DND-41 (cell line): ENCODE results near the gene DZIP1.

Experiments used
- ATAC-seq: fragments of 200-7000 bp; cut with Tn5 transposase; 3 replicates; pipeline ENCODE4 v1.9.1; 2021; ENCODE audit warnings: low read depth; ENCODE audit not compliant: insufficient read depth
- DNase-seq: peaks from one replicate; pipeline ENCODE4 v3.0.0-alpha.2; 2020
- H2AFZ ChIP-seq: 2 replicates; pipeline ENCODE4 v1.6.0; 2012; ENCODE audit warnings: low read depth, low read length
- H3K27ac ChIP-seq: 2 replicates; pipeline ENCODE4 v1.5.1; 2012; ENCODE audit warnings: low read length, inconsistent platforms
- H3K27me3 ChIP-seq: fragments of 200-600 bp; sonication (generic); 2 replicates; pipeline ENCODE4 v1.6.0; 2012; ENCODE audit warnings: low read length, mild to moderate bottlenecking, inconsistent platforms; ENCODE audit not compliant: insufficient read depth, poor library complexity
- H3K36me3 ChIP-seq: 2 replicates; pipeline ENCODE4 v1.5.1; 2012; ENCODE audit warnings: low read length, inconsistent platforms; ENCODE audit not compliant: insufficient read depth
- H3K4me1 ChIP-seq: 2 replicates; pipeline ENCODE4 v1.5.1; 2012; ENCODE audit warnings: mild to moderate bottlenecking, low read length; ENCODE audit not compliant: insufficient read depth
- H3K4me2 ChIP-seq: 2 replicates; pipeline ENCODE4 v1.6.0; 2012; ENCODE audit warnings: mild to moderate bottlenecking, moderate library complexity, low read length, inconsistent platforms; ENCODE audit not compliant: insufficient read depth
- H3K4me3 ChIP-seq, 2 experiments: fragments of 200-600 bp in 1 of 2; shearing (Covaris generic) in 1 of 2; 2 replicates each; pipeline ENCODE4 v1.5.1; 2012 to 2016; ENCODE audit warnings: inconsistent platforms in 2 of 2, low read length in 2 of 2, mild to moderate bottlenecking in 2 of 2, low read depth in 1 of 2, moderate library complexity in 1 of 2
- H3K79me2 ChIP-seq: 2 replicates; pipeline ENCODE4 v1.6.0; 2012; ENCODE audit warnings: low read length, inconsistent platforms; ENCODE audit not compliant: insufficient read depth
- H3K9ac ChIP-seq: 2 replicates; pipeline ENCODE4 v1.6.0; 2012; ENCODE audit warnings: low read depth, mild to moderate bottlenecking, inconsistent platforms, low read length, moderate library complexity
- H3K9me3 ChIP-seq: 2 replicates; pipeline ENCODE4 v1.5.1; 2012; ENCODE audit warnings: low read length, moderate library complexity, mild to moderate bottlenecking, inconsistent platforms; ENCODE audit not compliant: insufficient read depth, severe bottlenecking
- H4K20me1 ChIP-seq: 2 replicates; pipeline ENCODE4 v1.6.0; 2012; ENCODE audit warnings: low read length; ENCODE audit not compliant: insufficient read depth
- EZH2 ChIP-seq: IDR thresholded peaks from 3 replicates; pipeline ENCODE4 v1.6.1; 2012; ENCODE audit warnings: borderline replicate concordance, low read depth, mild to moderate bottlenecking, moderate library complexity, low read length, inconsistent platforms; ENCODE audit not compliant: severe bottlenecking
- TF ChIP-seq, protein P1 (sequence below): IDR thresholded peaks from 2 replicates; pipeline ENCODE4 v1.5.1; 2012; ENCODE audit warnings: borderline replicate concordance, low read length, moderate library complexity, mild to moderate bottlenecking; ENCODE audit not compliant: poor library complexity, severe bottlenecking; ENCODE audit errors: extremely low read depth

Gene DZIP1

DNA sequence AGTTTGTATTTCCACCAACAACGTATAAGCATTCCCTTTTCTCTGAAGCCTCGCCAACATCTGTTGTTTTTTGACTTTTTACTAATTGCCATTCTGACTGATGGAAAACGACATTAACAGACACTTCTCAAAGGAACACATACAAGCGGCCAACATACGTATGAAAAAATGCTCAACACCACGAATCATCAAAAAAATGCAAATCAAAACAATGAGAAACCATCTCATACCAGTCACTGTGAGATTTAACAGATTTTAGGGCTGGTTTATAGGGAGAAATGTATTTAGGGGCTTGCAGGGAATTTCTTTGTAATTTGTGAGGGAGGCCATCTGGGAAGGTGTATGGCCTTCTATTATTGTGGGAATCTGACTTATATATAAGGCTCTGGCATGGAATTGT lies 2.8 kb upstream of the DZIP1 start:
- H3K79me2 ChIP-seq, result no peaks in the 10 kb centered on the region
- no peaks in the 10 kb centered on the region for H3K36me3 ChIP-seq
- no peak overlapping the region for H2AFZ ChIP-seq
- H3K27ac ChIP-seq, result no peak overlapping the region
- H3K9me3 ChIP-seq, result no peaks in the 10 kb centered on the region
- H4K20me1 ChIP-seq, result no peaks in the 10 kb centered on the region
- H3K4me3 ChIP-seq, result no peak overlapping the region
- TF ChIP-seq, protein P1, sequence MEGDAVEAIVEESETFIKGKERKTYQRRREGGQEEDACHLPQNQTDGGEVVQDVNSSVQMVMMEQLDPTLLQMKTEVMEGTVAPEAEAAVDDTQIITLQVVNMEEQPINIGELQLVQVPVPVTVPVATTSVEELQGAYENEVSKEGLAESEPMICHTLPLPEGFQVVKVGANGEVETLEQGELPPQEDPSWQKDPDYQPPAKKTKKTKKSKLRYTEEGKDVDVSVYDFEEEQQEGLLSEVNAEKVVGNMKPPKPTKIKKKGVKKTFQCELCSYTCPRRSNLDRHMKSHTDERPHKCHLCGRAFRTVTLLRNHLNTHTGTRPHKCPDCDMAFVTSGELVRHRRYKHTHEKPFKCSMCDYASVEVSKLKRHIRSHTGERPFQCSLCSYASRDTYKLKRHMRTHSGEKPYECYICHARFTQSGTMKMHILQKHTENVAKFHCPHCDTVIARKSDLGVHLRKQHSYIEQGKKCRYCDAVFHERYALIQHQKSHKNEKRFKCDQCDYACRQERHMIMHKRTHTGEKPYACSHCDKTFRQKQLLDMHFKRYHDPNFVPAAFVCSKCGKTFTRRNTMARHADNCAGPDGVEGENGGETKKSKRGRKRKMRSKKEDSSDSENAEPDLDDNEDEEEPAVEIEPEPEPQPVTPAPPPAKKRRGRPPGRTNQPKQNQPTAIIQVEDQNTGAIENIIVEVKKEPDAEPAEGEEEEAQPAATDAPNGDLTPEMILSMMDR, result no peak
- TF ChIP-seq EZH2, result no peak
- H3K4me2 ChIP-seq, result no peak overlapping the region
- no peak for DNase-seq
- H3K27me3 ChIP-seq, result no peaks in the 10 kb centered on the region
- no peak overlapping the region for H3K9ac ChIP-seq
- no peaks in the 10 kb centered on the region for H3K4me1 ChIP-seq
- no peak for ATAC-seq

DNA sequence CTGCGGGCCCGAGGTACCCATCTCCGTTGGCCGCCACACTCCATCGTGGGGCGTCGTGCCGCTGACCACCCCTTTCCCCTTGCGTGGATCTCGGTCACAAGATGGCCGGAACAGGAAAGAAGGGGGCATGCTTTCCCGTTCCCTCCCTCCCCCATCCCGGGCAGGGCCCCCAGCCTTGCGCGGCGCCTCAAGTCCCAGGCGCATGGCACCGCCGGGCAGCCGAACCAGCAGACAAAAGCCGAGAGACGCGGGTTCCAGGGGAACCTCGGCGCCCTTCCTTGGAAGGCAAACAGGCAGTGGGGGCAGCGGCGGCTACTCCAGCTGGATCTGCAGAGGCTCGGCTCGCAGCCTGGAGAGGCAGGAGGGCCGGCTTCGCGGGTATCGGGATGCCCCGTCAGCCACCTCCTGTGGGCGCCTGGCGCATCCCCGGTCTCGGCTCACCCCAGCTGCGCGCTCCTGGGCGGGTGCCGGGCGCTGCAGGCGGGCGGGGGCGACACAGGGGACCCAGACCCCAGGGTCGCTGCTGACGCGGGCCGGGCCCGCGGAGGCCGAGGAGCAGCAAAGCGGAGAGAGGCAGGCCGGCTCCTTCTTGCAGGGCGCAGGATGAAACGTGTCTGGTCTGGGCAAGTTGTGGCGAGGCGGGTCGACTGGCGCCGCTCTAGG lies 439 bp downstream of the DZIP1 start:
- Histone ChIP-seq H3K27me3 (no peaks in the 10 kb centered on the region), H3K9ac (no peak overlapping the region), H3K27ac (no peak overlapping the region), H3K4me3 (no peak overlapping the region), H4K20me1 (no peaks in the 10 kb centered on the region), H3K79me2 (no peaks in the 10 kb centered on the region), H3K4me2 (no peak overlapping the region), H3K4me1 (no peaks in the 10 kb centered on the region), H2AFZ (no peak overlapping the region), H3K36me3 (no peaks in the 10 kb centered on the region), H3K9me3 (no peaks in the 10 kb centered on the region)
- ATAC-seq, result no peak
- TF ChIP-seq, protein P1, result no peak
- TF ChIP-seq EZH2, result no peak
- no peak for DNase-seq

DNA sequence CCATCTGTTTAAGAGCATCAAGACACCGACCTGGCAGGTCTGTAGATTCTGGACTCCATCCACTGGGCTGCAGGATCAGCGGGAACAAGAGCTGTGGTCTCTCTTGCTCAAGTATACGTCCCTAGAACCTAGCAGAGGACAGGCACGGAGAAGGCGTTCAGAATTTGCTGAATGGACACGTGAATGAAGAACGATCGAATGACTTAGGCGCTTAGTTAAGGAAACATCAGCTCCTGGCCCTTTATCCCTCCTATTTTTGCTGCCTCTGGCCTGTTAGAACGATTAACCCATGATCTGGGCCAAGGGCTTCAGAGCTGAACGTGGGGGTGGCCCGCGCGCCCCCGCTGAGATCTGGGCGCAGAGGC lies 953 bp downstream of the DZIP1 start:
- H3K4me1 ChIP-seq, result no peaks in the 10 kb centered on the region

More for the DNA sequence above, 953 bp downstream of the DZIP1 start:
- no peak overlapping the region for H3K27ac ChIP-seq
- no peaks in the 10 kb centered on the region for H3K27me3 ChIP-seq
- DNase-seq, result no peak
- no peak overlapping the region for H3K9ac ChIP-seq
- no peaks in the 10 kb centered on the region for H3K79me2 ChIP-seq
- H2AFZ ChIP-seq, result no peak overlapping the region
- no peak for ATAC-seq
- no peak overlapping the region for H3K4me3 ChIP-seq
- H3K9me3 ChIP-seq, result no peaks in the 10 kb centered on the region
- H4K20me1 ChIP-seq, result no peaks in the 10 kb centered on the region
- TF ChIP-seq, protein P1, result no peak
- TF ChIP-seq EZH2, result no peak
- no peaks in the 10 kb centered on the region for H3K36me3 ChIP-seq
- no peak overlapping the region for H3K4me2 ChIP-seq
